ENCODE measurements around the gene EIPR1. TPM values are rescaled to one million over a fixed set of nuclear protein-coding genes. Genes with fewer than 3 reads are reported as not detected.

Gene EIPR1
- total and polyA plus RNA-seq, 2 donors from 2014 or later = 28.2 to 37.8 TPM

DNA sequence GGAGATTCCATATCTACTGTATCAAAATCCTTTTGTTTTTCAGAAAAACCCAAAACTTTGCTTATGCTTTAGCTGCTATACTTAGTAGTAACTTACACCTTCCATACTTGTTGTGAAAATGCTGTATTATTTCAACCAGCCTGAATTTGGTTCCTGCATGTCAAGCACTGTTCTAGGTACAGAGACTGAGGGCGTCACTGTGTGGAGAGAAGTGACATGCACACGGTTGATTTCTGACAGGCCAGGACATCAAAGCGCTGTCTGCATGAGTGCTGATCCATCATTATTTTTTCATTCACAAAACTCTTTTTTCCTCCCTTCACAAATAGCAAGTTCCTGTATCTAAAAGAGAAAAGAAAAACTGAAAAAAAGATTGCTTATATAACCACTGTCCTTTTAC lies 33.5 kb upstream of the EIPR1 start:
- H3K4me3 ChIP-seq (ENCODE audit: low read length in 3 of 3) = no peak overlapping the region
- TF ChIP-seq, protein P1, sequence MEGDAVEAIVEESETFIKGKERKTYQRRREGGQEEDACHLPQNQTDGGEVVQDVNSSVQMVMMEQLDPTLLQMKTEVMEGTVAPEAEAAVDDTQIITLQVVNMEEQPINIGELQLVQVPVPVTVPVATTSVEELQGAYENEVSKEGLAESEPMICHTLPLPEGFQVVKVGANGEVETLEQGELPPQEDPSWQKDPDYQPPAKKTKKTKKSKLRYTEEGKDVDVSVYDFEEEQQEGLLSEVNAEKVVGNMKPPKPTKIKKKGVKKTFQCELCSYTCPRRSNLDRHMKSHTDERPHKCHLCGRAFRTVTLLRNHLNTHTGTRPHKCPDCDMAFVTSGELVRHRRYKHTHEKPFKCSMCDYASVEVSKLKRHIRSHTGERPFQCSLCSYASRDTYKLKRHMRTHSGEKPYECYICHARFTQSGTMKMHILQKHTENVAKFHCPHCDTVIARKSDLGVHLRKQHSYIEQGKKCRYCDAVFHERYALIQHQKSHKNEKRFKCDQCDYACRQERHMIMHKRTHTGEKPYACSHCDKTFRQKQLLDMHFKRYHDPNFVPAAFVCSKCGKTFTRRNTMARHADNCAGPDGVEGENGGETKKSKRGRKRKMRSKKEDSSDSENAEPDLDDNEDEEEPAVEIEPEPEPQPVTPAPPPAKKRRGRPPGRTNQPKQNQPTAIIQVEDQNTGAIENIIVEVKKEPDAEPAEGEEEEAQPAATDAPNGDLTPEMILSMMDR (IDR thresholded peaks at IDR 0.05; ENCODE audit: borderline replicate concordance, extremely low read depth, insufficient read depth) = no peak
- no peaks in the 10 kb centered on the region for H3K27me3 ChIP-seq (ENCODE audit: control insufficient read depth, insufficient read depth, low read length)
- H3K4me1 ChIP-seq (ENCODE audit: control insufficient read depth in 2 of 3, insufficient read depth in 2 of 3, low read depth in 1 of 3, low read length in 3 of 3) = peaks cover 0 to 3% (median 0%) of the 10 kb centered on the region in 3 donors
- no peak for FAIRE-seq
- DNase-seq = no peak
- H3K9ac ChIP-seq (ENCODE audit: low read length in 3 of 3) = no peak overlapping the region
- no peaks in the 10 kb centered on the region for H3K9me3 ChIP-seq (ENCODE audit: control insufficient read depth in 2 of 3, insufficient read depth in 1 of 3, low read length in 3 of 3)
- H3K36me3 ChIP-seq (ENCODE audit: control insufficient read depth in 2 of 3, insufficient read depth in 3 of 3, low read length in 3 of 3) = peaks cover 0 to 7% (median 0%) of the 10 kb centered on the region in 3 donors
- intact Hi-C loops (cut with DNase I) = no loop called here
- H3K27ac ChIP-seq (ENCODE audit: low read depth in 2 of 2, low read length in 2 of 2) = no peak overlapping the region

DNA sequence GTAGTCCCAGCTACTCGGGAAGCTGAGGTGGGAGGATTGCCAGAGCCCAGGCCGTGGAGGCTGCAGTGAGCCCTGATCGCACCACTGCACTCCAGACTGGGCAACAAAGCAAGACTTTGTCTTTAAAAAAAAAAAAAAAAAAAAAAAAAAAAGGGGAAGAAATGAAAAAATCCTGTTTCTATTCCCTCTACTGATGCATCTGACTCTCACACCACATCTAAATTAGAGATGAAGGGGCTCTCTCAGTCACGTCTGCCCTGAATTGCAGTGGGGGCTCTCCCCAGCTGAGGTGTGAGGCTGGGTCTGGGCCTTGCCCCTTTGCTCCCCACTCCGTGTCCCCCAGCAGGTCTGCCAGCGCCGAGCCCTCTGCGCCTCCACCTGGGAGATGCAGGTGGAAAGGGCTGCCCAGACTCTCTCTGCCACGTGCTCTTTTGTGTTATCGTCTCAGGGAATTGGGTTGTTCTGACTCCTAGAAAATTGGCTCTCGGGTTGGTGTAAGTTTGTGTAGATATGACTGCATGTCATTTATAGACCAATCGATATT lies 32.1 kb upstream of the EIPR1 start:
- TF ChIP-seq, protein P1 (IDR thresholded peaks at IDR 0.05; ENCODE audit: borderline replicate concordance, extremely low read depth, insufficient read depth) = no peak

DNA sequence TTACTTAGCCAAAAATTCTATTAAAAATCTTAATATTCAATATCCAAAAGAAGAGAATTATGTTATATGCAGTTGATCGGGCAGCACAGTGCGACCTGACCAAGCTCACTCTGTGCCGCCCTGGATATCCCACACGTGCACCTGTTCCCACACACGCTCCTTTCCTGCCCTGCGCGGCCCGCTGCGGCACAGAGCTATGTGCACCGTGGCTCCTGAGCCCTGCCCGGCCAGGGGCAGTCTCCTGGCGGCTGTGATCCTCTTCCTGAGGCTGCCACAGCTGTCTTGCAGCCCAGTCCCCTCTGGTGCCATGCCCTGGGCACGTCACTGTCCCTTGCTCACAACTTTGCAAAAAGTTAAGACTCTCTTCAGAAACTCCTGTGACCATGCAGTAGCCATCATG lies 31.2 kb upstream of the EIPR1 start:
- intact Hi-C loops (cut with DNase I) = no loop called here
- no peak overlapping the region for H3K27ac ChIP-seq (ENCODE audit: low read depth in 2 of 2, low read length in 2 of 2)
- H3K9me3 ChIP-seq (ENCODE audit: control insufficient read depth in 2 of 3, insufficient read depth in 1 of 3, low read length in 3 of 3) = no peaks in the 10 kb centered on the region
- no peak overlapping the region for H3K9ac ChIP-seq (ENCODE audit: low read length in 3 of 3)
- DNase-seq (no peak), FAIRE-seq (no peak)
- no peaks in the 10 kb centered on the region for H3K27me3 ChIP-seq (ENCODE audit: control insufficient read depth, insufficient read depth, low read length)
- H3K36me3 ChIP-seq (ENCODE audit: control insufficient read depth in 2 of 3, insufficient read depth in 3 of 3, low read length in 3 of 3) = peaks cover 0 to 7% (median 0%) of the 10 kb centered on the region in 3 donors
- peaks cover 0 to 3% (median 0%) of the 10 kb centered on the region in 3 donors for H3K4me1 ChIP-seq (ENCODE audit: control insufficient read depth in 2 of 3, insufficient read depth in 2 of 3, low read depth in 1 of 3, low read length in 3 of 3)
- no peak overlapping the region for H3K4me3 ChIP-seq (ENCODE audit: low read length in 3 of 3)
- TF ChIP-seq, protein P1 (IDR thresholded peaks at IDR 0.05; ENCODE audit: borderline replicate concordance, extremely low read depth, insufficient read depth) = no peak

More for the DNA sequence above, 32.1 kb upstream of the EIPR1 start:
- Histone ChIP-seq H3K27ac (ENCODE audit: low read depth in 2 of 2, low read length in 2 of 2) (no peak overlapping the region), H3K9me3 (ENCODE audit: control insufficient read depth in 2 of 3, insufficient read depth in 1 of 3, low read length in 3 of 3) (no peaks in the 10 kb centered on the region), H3K36me3 (ENCODE audit: control insufficient read depth in 2 of 3, insufficient read depth in 3 of 3, low read length in 3 of 3) (peaks cover 0 to 7% (median 3%) of the 10 kb centered on the region in 3 donors), H3K27me3 (ENCODE audit: control insufficient read depth, insufficient read depth, low read length) (no peaks in the 10 kb centered on the region), H3K9ac (ENCODE audit: low read length in 3 of 3) (no peak overlapping the region), H3K4me3 (ENCODE audit: low read length in 3 of 3) (no peak overlapping the region), H3K4me1 (ENCODE audit: control insufficient read depth in 2 of 3, insufficient read depth in 2 of 3, low read depth in 1 of 3, low read length in 3 of 3) (peaks cover 0 to 3% (median 0%) of the 10 kb centered on the region in 3 donors)
- DNase-seq (no peak), FAIRE-seq (no peak)
- intact Hi-C loops (cut with DNase I) = no loop called here

GRCh38 chr2:3406501-3406900 lies 28.9 kb upstream of the EIPR1 start:
- Histone ChIP-seq H3K4me3 (ENCODE audit: low read length in 3 of 3) (no peak overlapping the region), H3K9ac (ENCODE audit: low read length in 3 of 3) (no peak overlapping the region), H3K27ac (ENCODE audit: low read depth in 2 of 2, low read length in 2 of 2) (no peak overlapping the region), H3K27me3 (ENCODE audit: control insufficient read depth, insufficient read depth, low read length) (no peaks in the 10 kb centered on the region), H3K9me3 (ENCODE audit: control insufficient read depth in 2 of 3, insufficient read depth in 1 of 3, low read length in 3 of 3) (no peaks in the 10 kb centered on the region), H3K4me1 (ENCODE audit: control insufficient read depth in 2 of 3, insufficient read depth in 2 of 3, low read depth in 1 of 3, low read length in 3 of 3) (no peaks in the 10 kb centered on the region), H3K36me3 (ENCODE audit: control insufficient read depth in 2 of 3, insufficient read depth in 3 of 3, low read length in 3 of 3) (peaks cover 0 to 13% (median 5%) of the 10 kb centered on the region in 3 donors)
- DNase-seq (no peak), FAIRE-seq (no peak)
- intact Hi-C loops (cut with DNase I) = no loop called here
- TF ChIP-seq, protein P1 (IDR thresholded peaks at IDR 0.05; ENCODE audit: borderline replicate concordance, extremely low read depth, insufficient read depth) = no peak

Measured in kidney (tissue), 14 donors.